Measurements from ENCODE around the gene UBE2F.

DNA sequence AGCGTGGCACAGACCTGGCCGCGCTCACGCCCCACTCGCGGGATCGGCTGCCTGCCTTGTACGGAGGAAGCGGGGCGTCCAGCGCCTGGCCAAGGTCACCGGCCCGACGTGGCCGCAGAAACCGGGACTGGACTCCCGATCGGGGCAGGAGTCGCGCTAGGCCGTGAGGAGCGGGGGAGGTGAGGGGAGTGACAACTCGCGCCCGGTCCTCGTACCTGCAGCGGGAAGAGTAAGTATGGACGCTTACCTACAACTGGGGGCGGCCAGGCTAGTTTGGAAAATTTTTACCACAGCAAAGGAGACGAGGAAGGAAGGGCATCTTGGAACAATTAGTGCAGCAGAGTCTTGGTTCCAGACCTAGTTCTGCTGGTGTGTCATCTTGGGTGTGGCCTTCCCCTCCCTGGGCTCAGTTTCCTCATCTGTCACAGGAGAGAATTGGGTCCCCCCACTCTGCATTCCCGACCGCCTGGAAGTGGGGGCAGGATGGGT is 693 bp downstream of the UBE2F start:
- TF ChIP-seq, protein P1, sequence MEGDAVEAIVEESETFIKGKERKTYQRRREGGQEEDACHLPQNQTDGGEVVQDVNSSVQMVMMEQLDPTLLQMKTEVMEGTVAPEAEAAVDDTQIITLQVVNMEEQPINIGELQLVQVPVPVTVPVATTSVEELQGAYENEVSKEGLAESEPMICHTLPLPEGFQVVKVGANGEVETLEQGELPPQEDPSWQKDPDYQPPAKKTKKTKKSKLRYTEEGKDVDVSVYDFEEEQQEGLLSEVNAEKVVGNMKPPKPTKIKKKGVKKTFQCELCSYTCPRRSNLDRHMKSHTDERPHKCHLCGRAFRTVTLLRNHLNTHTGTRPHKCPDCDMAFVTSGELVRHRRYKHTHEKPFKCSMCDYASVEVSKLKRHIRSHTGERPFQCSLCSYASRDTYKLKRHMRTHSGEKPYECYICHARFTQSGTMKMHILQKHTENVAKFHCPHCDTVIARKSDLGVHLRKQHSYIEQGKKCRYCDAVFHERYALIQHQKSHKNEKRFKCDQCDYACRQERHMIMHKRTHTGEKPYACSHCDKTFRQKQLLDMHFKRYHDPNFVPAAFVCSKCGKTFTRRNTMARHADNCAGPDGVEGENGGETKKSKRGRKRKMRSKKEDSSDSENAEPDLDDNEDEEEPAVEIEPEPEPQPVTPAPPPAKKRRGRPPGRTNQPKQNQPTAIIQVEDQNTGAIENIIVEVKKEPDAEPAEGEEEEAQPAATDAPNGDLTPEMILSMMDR (conservative IDR thresholded peaks at IDR 0.05; ENCODE audit: low read depth, low read length) = no peak
- no peak for TF ChIP-seq POLR2A (IDR thresholded peaks at IDR 0.05; ENCODE audit: low read depth, low read length)
